ENCODE results near the gene ACSF3. TPM values are rescaled to one million over a fixed set of nuclear protein-coding genes. Genes with fewer than 3 reads are reported as not detected.

Gene ACSF3
- total RNA-seq, 6 donors from 2014 or later, result 30.2 to 97.4 (median 35.3) TPM

- Histone ChIP-seq H3K27ac (no peak overlapping the region), H3K9me3 (no peaks in the 10 kb centered on the region), H3K36me3 (peaks cover 24 to 83% (median 61%) of the 10 kb centered on the region in 4 donors), H3K4me3 (no peak overlapping the region), H3K27me3 (no peaks in the 10 kb centered on the region), H3K4me1 (no peaks in the 10 kb centered on the region)
- ATAC-seq (ENCODE audit: low FRiP score in 2 of 2) (no peak), DNase-seq (peak in 1 of 2 donors; percentile 39)
- TF ChIP-seq POLR2A (IDR thresholded peaks at IDR 0.05) (no peak), POLR2AphosphoS5 (IDR thresholded peaks at IDR 0.05) (no peak), CTCF (IDR thresholded peaks at IDR 0.05) (no peak), EP300 (IDR thresholded peaks at IDR 0.05) (no peak)
- WGBS, 2 donors, result 78 to 84% methylated on average over 18 to 23 of the region's 23 CpGs
Observed at GRCh38 chr16:89104930-89105571, 11.4 kb downstream of the ACSF3 start.

GRCh38 chr16:89105599-89106151, 12.0 kb downstream of the ACSF3 start:
- no peaks in the 10 kb centered on the region for H3K4me1 ChIP-seq
- H3K9me3 ChIP-seq, result no peaks in the 10 kb centered on the region
- peaks cover 24 to 82% (median 61%) of the 10 kb centered on the region in 4 donors for H3K36me3 ChIP-seq
- TF ChIP-seq POLR2AphosphoS5 (IDR thresholded peaks at IDR 0.05) (no peak), POLR2A (IDR thresholded peaks at IDR 0.05) (no peak), CTCF (IDR thresholded peaks at IDR 0.05) (no peak), EP300 (IDR thresholded peaks at IDR 0.05) (no peak)
- ATAC-seq (ENCODE audit: low FRiP score in 2 of 2) (no peak), DNase-seq (peak in 1 of 2 donors; percentile 77)
- H3K27me3 ChIP-seq, result no peaks in the 10 kb centered on the region
- no peak overlapping the region for H3K27ac ChIP-seq
- 90 to 98% methylated on average over 8 to 16 of the region's 16 CpGs for WGBS, 2 donors
- no peak overlapping the region for H3K4me3 ChIP-seq

GRCh38 chr16:89106533-89107202, 13.0 kb downstream of the ACSF3 start:
- Histone ChIP-seq H3K36me3 (peaks cover 19 to 81% (median 60%) of the 10 kb centered on the region in 4 donors), H3K27me3 (no peaks in the 10 kb centered on the region), H3K9me3 (no peaks in the 10 kb centered on the region), H3K27ac (no peak overlapping the region), H3K4me3 (no peak overlapping the region), H3K4me1 (no peaks in the 10 kb centered on the region)
- DNase-seq, result no peak
- no peak for ATAC-seq (ENCODE audit: low FRiP score in 2 of 2)
- TF ChIP-seq CTCF (IDR thresholded peaks at IDR 0.05) (no peak), EP300 (IDR thresholded peaks at IDR 0.05) (no peak), POLR2A (IDR thresholded peaks at IDR 0.05) (no peak), POLR2AphosphoS5 (IDR thresholded peaks at IDR 0.05) (no peak)
- 79 to 82% methylated on average over 12 to 15 of the region's 15 CpGs for WGBS, 2 donors

GRCh38 chr16:89107203-89107582, 13.5 kb downstream of the ACSF3 start:
- H3K4me1 ChIP-seq, result no peaks in the 10 kb centered on the region
- no peaks in the 10 kb centered on the region for H3K9me3 ChIP-seq
- TF ChIP-seq CTCF (IDR thresholded peaks at IDR 0.05) (no peak), EP300 (IDR thresholded peaks at IDR 0.05) (no peak), POLR2AphosphoS5 (IDR thresholded peaks at IDR 0.05) (no peak), POLR2A (IDR thresholded peaks at IDR 0.05) (no peak)
- no peak overlapping the region for H3K4me3 ChIP-seq
- 94% methylated on average over 20 of the region's 20 CpGs for WGBS, 2 donors
- H3K27ac ChIP-seq, result no peak overlapping the region
- no peaks in the 10 kb centered on the region for H3K27me3 ChIP-seq
- no peak for ATAC-seq (ENCODE audit: low FRiP score in 2 of 2)
- peak in 1 of 2 donors; percentile 47 for DNase-seq
- peaks cover 22 to 81% (median 60%) of the 10 kb centered on the region in 4 donors for H3K36me3 ChIP-seq

Measured in upper lobe of left lung (tissue), 6 donors.